HCT116 (cell line): Measurements from ENCODE around the gene GATM.

Source experiments
- EGR1 ChIP-seq: IDR thresholded peaks from 2 replicates; pipeline ENCODE4 v1.6.1; 2012; ENCODE audit warnings: low read depth
- EZH2 ChIP-seq: fragments of 200-600 bp; sonication (generic); IDR thresholded peaks from 2 replicates; pipeline ENCODE4 v1.6.1; 2017; ENCODE audit warnings: antibody characterized with exemption, mixed run types
- JUND ChIP-seq: IDR thresholded peaks from 2 replicates; pipeline ENCODE4 v1.6.1; 2012
- POLR2A ChIP-seq: IDR thresholded peaks from 2 replicates; pipeline ENCODE4 v1.7.0; 2011; ENCODE audit warnings: borderline replicate concordance; ENCODE audit not compliant: insufficient read depth, insufficient read length; ENCODE audit errors: extremely low read depth
- POLR2AphosphoS5 ChIP-seq: IDR thresholded peaks from 2 replicates; pipeline ENCODE4 v1.6.1; 2011; ENCODE audit warnings: mild to moderate bottlenecking, low read depth, low read length, moderate library complexity
- RAD21 ChIP-seq: IDR thresholded peaks from 2 replicates; pipeline ENCODE4 v1.6.1; 2012; ENCODE audit warnings: low read depth, mild to moderate bottlenecking
- REST ChIP-seq: IDR thresholded peaks from 2 replicates; pipeline ENCODE4 v1.6.1; 2012; ENCODE audit warnings: low read depth
- TCF7L2 ChIP-seq: IDR thresholded peaks from 2 replicates; pipeline ENCODE4 v1.7.0; 2011; ENCODE audit warnings: borderline replicate concordance, inconsistent platforms; ENCODE audit not compliant: insufficient read depth, insufficient read length; ENCODE audit errors: extremely low read depth
- YY1 ChIP-seq: IDR thresholded peaks from 2 replicates; pipeline ENCODE4 v1.6.1; 2011; ENCODE audit warnings: low read length, low read depth, moderate library complexity, mild to moderate bottlenecking; ENCODE audit not compliant: insufficient replicate concordance; ENCODE audit errors: extremely low read depth
- ZFX ChIP-seq: fragments of 450-650 bp; IDR thresholded peaks from 2 replicates; pipeline ENCODE4 v1.6.1; 2017
- ZNF274 ChIP-seq: fragments of 200-500 bp; sonication (Bioruptor generic); IDR thresholded peaks from 2 replicates; pipeline ENCODE4 v1.6.1; 2014; ENCODE audit warnings: mild to moderate bottlenecking, low read depth, low read length, inconsistent platforms
- TF ChIP-seq, protein P1 (sequence below): IDR thresholded peaks from 2 replicates; pipeline ENCODE4 v1.6.1; 2011; ENCODE audit warnings: mild to moderate bottlenecking, low read length, moderate library complexity; ENCODE audit not compliant: insufficient replicate concordance; ENCODE audit errors: extremely low read depth
- TF ChIP-seq, protein P2 (sequence below), 3 experiments: fragments of 200-600 bp in 1 of 3; sonication (generic) in 1 of 3; IDR thresholded peaks in 2 of 3; conservative IDR thresholded peaks in 1 of 3; 2 replicates each; pipeline ENCODE4 v1.5.1; 2012 to 2017; ENCODE audit warnings: low read depth in 2 of 3, low read length in 2 of 3, antibody characterized with exemption in 1 of 3, borderline replicate concordance in 1 of 3, control low read depth in 1 of 3, mild to moderate bottlenecking in 1 of 3, mixed read lengths in 1 of 3, mixed run types in 1 of 3, moderate library complexity in 1 of 3; ENCODE audit not compliant: insufficient read depth in 1 of 3
- TF ChIP-seq, protein P3 (sequence below): IDR thresholded peaks from 2 replicates; pipeline ENCODE4 v1.6.1; 2012

DNA sequence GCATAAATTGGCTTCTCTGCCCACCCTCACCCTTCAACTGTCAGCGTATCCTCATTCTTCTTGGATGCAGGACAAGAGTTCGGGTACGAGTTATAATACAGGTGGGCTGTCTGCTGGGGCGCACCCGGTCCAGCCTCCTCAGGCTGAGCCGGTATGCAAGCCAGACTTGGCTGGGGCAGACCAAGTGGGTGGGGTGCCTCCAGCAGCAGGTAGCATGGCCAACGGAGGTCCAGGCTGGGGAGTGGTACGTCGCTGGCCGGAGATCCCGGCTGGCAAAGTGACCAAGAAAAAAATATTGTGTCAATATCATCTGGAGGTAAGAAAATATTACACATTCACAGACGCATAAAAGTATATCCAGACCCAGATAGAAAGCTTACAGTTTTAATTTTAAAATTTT lies 45.6 kb downstream of the GATM start:
- TF ChIP-seq POLR2A: no peak
- no peak for TF ChIP-seq EGR1
- TF ChIP-seq, protein P1, sequence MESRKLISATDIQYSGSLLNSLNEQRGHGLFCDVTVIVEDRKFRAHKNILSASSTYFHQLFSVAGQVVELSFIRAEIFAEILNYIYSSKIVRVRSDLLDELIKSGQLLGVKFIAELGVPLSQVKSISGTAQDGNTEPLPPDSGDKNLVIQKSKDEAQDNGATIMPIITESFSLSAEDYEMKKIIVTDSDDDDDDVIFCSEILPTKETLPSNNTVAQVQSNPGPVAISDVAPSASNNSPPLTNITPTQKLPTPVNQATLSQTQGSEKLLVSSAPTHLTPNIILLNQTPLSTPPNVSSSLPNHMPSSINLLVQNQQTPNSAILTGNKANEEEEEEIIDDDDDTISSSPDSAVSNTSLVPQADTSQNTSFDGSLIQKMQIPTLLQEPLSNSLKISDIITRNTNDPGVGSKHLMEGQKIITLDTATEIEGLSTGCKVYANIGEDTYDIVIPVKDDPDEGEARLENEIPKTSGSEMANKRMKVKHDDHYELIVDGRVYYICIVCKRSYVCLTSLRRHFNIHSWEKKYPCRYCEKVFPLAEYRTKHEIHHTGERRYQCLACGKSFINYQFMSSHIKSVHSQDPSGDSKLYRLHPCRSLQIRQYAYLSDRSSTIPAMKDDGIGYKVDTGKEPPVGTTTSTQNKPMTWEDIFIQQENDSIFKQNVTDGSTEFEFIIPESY: no peak
- TF ChIP-seq JUND: no peak
- no peak for TF ChIP-seq POLR2AphosphoS5
- TF ChIP-seq ZNF274: no peak
- TF ChIP-seq, protein P2, sequence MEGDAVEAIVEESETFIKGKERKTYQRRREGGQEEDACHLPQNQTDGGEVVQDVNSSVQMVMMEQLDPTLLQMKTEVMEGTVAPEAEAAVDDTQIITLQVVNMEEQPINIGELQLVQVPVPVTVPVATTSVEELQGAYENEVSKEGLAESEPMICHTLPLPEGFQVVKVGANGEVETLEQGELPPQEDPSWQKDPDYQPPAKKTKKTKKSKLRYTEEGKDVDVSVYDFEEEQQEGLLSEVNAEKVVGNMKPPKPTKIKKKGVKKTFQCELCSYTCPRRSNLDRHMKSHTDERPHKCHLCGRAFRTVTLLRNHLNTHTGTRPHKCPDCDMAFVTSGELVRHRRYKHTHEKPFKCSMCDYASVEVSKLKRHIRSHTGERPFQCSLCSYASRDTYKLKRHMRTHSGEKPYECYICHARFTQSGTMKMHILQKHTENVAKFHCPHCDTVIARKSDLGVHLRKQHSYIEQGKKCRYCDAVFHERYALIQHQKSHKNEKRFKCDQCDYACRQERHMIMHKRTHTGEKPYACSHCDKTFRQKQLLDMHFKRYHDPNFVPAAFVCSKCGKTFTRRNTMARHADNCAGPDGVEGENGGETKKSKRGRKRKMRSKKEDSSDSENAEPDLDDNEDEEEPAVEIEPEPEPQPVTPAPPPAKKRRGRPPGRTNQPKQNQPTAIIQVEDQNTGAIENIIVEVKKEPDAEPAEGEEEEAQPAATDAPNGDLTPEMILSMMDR (IDR thresholded peaks at IDR 0.05 in 2 of 3, conservative IDR thresholded peaks at IDR 0.05 in 1 of 3; ENCODE audit: borderline replicate concordance in 1 of 3, insufficient read depth in 1 of 3, low read depth in 2 of 3, low read length in 2 of 3): no peak
- no peak for TF ChIP-seq ZFX
- TF ChIP-seq EZH2: no peak
- no peak for TF ChIP-seq TCF7L2
- TF ChIP-seq REST: no peak
- TF ChIP-seq, protein P3, sequence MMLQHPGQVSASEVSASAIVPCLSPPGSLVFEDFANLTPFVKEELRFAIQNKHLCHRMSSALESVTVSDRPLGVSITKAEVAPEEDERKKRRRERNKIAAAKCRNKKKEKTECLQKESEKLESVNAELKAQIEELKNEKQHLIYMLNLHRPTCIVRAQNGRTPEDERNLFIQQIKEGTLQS: no peak
- no peak for TF ChIP-seq RAD21
- no peak for TF ChIP-seq YY1
